Keratinocyte (primary cell): ENCODE results near the gene ARG1. TPM values are rescaled to one million over a fixed set of nuclear protein-coding genes. Genes with fewer than 3 reads are reported as not detected.

Experiments
- DNase-seq: peaks from one replicate; pipeline ENCODE4 v3.0.0-alpha.2; 2011; ENCODE audit warnings: low read depth, missing footprints, low spot score
- FAIRE-seq: peaks from 2 replicates; lab custom pipeline; 2011; peaks lifted over from hg19 to GRCh38; lab: Jason Lieb, UNC
- H2AFZ ChIP-seq: 2 replicates; pipeline ENCODE4 v1.6.0; 2012; ENCODE audit warnings: low read length, control low read depth, inconsistent platforms; ENCODE audit not compliant: control insufficient read depth
- H3K27ac ChIP-seq: 2 replicates; pipeline ENCODE4 v1.5.1; 2011; ENCODE audit warnings: low read length; ENCODE audit not compliant: control insufficient read depth, insufficient read depth
- H3K27me3 ChIP-seq: 3 replicates; pipeline ENCODE4 v1.6.0; 2011; ENCODE audit warnings: low read length; ENCODE audit not compliant: control insufficient read depth, insufficient read depth; ENCODE audit errors: extremely low read depth
- H3K36me3 ChIP-seq, 2 experiments: 2 replicates in 1 of 2; 3 replicates in 1 of 2; pipeline ENCODE4 v1.5.1; 2011; ENCODE audit warnings: low read length in 2 of 2, mild to moderate bottlenecking in 1 of 2; ENCODE audit not compliant: control insufficient read depth in 2 of 2, insufficient read depth in 2 of 2; ENCODE audit errors: extremely low read depth in 1 of 2
- H3K4me1 ChIP-seq: 3 replicates; pipeline ENCODE4 v1.5.1; 2011; ENCODE audit warnings: low read length; ENCODE audit not compliant: control insufficient read depth, insufficient read depth; ENCODE audit errors: extremely low read depth
- H3K4me2 ChIP-seq: 3 replicates; pipeline ENCODE4 v1.6.0; 2011; ENCODE audit warnings: low read depth, low read length; ENCODE audit not compliant: control insufficient read depth, insufficient read depth; ENCODE audit errors: extremely low read depth
- H3K4me3 ChIP-seq, 3 experiments: fragments of 200-600 bp in 1 of 3; sonication (generic) in 1 of 3; 2 replicates in 2 of 3; 3 replicates in 1 of 3; pipeline ENCODE4 v1.5.1; 2011 to 2016; ENCODE audit warnings: low read length in 3 of 3, mild to moderate bottlenecking in 3 of 3, control low read depth in 2 of 3, inconsistent platforms in 1 of 3, low read depth in 1 of 3, mixed read lengths in 1 of 3, mixed run types in 1 of 3, moderate library complexity in 1 of 3; ENCODE audit not compliant: control insufficient read depth in 2 of 3, insufficient read depth in 2 of 3; ENCODE audit errors: extremely low read depth in 1 of 3
- H3K79me2 ChIP-seq: 2 replicates; pipeline ENCODE4 v1.6.0; 2012; ENCODE audit warnings: low read length; ENCODE audit not compliant: control insufficient read depth, insufficient read depth
- H3K9ac ChIP-seq: 3 replicates; pipeline ENCODE4 v1.6.0; 2011; ENCODE audit warnings: low read length; ENCODE audit not compliant: control insufficient read depth, insufficient read depth; ENCODE audit errors: extremely low read depth
- H3K9me1 ChIP-seq: 3 replicates; pipeline ENCODE4 v1.6.0; 2011; ENCODE audit warnings: low read length; ENCODE audit not compliant: control insufficient read depth, insufficient read depth; ENCODE audit errors: extremely low read depth
- H3K9me3 ChIP-seq: 2 replicates; pipeline ENCODE4 v1.5.1; 2012; ENCODE audit warnings: low read depth, low read length; ENCODE audit not compliant: control insufficient read depth
- H4K20me1 ChIP-seq: 3 replicates; pipeline ENCODE4 v1.6.0; 2011; ENCODE audit warnings: low read length; ENCODE audit not compliant: control insufficient read depth, insufficient read depth; ENCODE audit errors: extremely low read depth
- CTCF ChIP-seq, 3 experiments: IDR thresholded peaks in 1 of 3; conservative IDR thresholded peaks in 1 of 3; optimal IDR thresholded peaks in 1 of 3; 2 replicates in 2 of 3; 3 replicates in 1 of 3; pipeline versions ENCODE3 to v1.5.1; 2011; ENCODE audit warnings: low read length in 3 of 3, mild to moderate bottlenecking in 3 of 3, moderate library complexity in 2 of 3, control low read depth in 1 of 3, inconsistent platforms in 1 of 3; ENCODE audit not compliant: insufficient read depth in 2 of 3; ENCODE audit errors: extremely low read depth in 1 of 3
- EZH2 ChIP-seq: IDR thresholded peaks from one replicate; pipeline ENCODE4 v1.6.1; 2012; ENCODE audit warnings: inconsistent platforms, mild to moderate bottlenecking, low read length, moderate library complexity
- dilution Hi-C: fragments of 300-500 bp; cut with MboI; formaldehyde crosslinking; loops from one replicate; pipeline ENCODE4 v1.7.0; 2020; ENCODE audit warnings: low sequenced_read_pairs; ENCODE audit not compliant: extremely low pct_ligation_motif_present
- polyA plus RNA-seq, 5 experiments: library from polyadenylated mRNA; depleted of rRNA in 3 of 5; stranded (reverse) in 3 of 5; stranded (forward) in 1 of 5; unstranded in 1 of 5; fragments of >200 nt; gene quantifications; 1 replicate in 1 of 5; 2 replicates in 3 of 5; 3 replicates in 1 of 5; pipeline versions ENCODE4 v1.2.1 to v1.2.3, GENCODE V29; 2011 to 2012; ENCODE audit warnings: missing spikeins in 2 of 5, low read depth in 1 of 5, low replicate concordance in 1 of 5

ARG1 gene
- polyA plus RNA-seq, 1 donor (not counting 4 experiments of a cell fraction or from before 2014, with no cell fraction given): 0.13 TPM

- TF ChIP-seq CTCF (optimal IDR thresholded peaks at IDR 0.05 in 1 of 3, IDR thresholded peaks at IDR 0.05 in 1 of 3, conservative IDR thresholded peaks at IDR 0.05 in 1 of 3; ENCODE audit: extremely low read depth in 1 of 3, insufficient read depth in 2 of 3, low read length in 3 of 3) (no peak), EZH2 (no peak)
- H3K9me3 ChIP-seq: no peaks in the 10 kb centered on the region
- DNase-seq (no peak), FAIRE-seq (no peak)
- H3K4me2 ChIP-seq: no peak overlapping the region
- H3K36me3 ChIP-seq: peaks cover 11 to 14% of the 10 kb centered on the region in 2 experiments
- H3K9me1 ChIP-seq: no peaks in the 10 kb centered on the region
- no peak overlapping the region for H3K9ac ChIP-seq
- no peaks in the 10 kb centered on the region for H3K79me2 ChIP-seq
- H3K4me3 ChIP-seq: no peak overlapping the region
- no peaks in the 10 kb centered on the region for H4K20me1 ChIP-seq
- H3K27ac ChIP-seq: no peak overlapping the region
- no peak overlapping the region for H2AFZ ChIP-seq
- dilution Hi-C loops: no loop called here
- no peaks in the 10 kb centered on the region for H3K4me1 ChIP-seq
- no peaks in the 10 kb centered on the region for H3K27me3 ChIP-seq
These were observed 13.5 kb downstream of the ARG1 start for GRCh38 chr6:131586543-131586942.

GRCh38 chr6:131587909-131588308, 14.9 kb downstream of the ARG1 start:
- Histone ChIP-seq H3K36me3 (peaks cover 10 to 14% of the 10 kb centered on the region in 2 experiments), H3K4me2 (no peak overlapping the region), H2AFZ (no peak overlapping the region), H3K27me3 (no peaks in the 10 kb centered on the region), H3K4me3 (no peak overlapping the region), H3K9me1 (no peaks in the 10 kb centered on the region), H4K20me1 (no peaks in the 10 kb centered on the region), H3K9me3 (no peaks in the 10 kb centered on the region), H3K4me1 (no peaks in the 10 kb centered on the region), H3K9ac (no peak overlapping the region), H3K27ac (no peak overlapping the region), H3K79me2 (no peaks in the 10 kb centered on the region)
- TF ChIP-seq CTCF (optimal IDR thresholded peaks at IDR 0.05 in 1 of 3, IDR thresholded peaks at IDR 0.05 in 1 of 3, conservative IDR thresholded peaks at IDR 0.05 in 1 of 3; ENCODE audit: extremely low read depth in 1 of 3, insufficient read depth in 2 of 3, low read length in 3 of 3) (no peak), EZH2 (no peak)
- dilution Hi-C loops: no loop called here
- DNase-seq (no peak), FAIRE-seq (no peak)
